AML-193 (cell line): ENCODE results near the gene AZIN2.
"Not testable (repeated sequence)": the region's sequence is repeated elsewhere in the genome, so short reads cannot be mapped to it uniquely, and the experiment has no call there.

Source experiments
- DNase-seq, 2 experiments: peaks; one replicate each; lab custom pipeline; 2025; lab: John Stamatoyannopoulos, UW

AZIN2 gene

DNA sequence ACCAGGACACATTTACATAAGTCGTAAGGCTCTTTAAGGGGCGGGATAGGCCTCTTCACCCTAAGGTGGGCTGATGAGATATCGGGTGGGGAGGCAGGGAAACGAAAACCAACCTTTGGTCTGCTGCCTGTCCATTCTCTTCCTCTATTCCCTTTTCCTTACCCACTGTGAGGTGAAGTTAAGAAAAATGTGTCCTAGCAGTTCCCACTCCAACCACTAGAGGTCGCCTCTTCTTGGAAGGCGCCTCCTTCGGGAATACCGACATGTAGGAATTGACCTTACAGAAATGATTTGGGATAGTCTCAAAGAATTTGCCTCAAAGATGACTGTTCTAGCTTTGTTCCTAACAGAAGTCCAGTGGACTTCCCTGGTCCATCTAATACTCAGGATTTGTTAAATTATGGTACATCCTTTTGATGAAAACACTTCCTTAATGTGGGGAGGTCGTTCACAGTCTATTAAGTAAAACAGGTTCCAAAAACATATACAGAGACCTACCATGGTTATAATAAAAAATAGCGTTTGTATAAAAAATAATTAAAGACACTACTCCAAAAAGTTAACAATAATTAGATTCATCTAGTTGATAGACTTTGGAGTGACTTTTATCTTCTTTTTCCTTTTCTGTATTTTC is 14.1 kb downstream of the AZIN2 start:
- DNase-seq = no peak

GRCh38 chr1:33096363-33097005 is 15.5 kb downstream of the AZIN2 start:
- no peak for DNase-seq

- DNase-seq = no peak
These were observed 16.2 kb downstream of the AZIN2 start for GRCh38 chr1:33097137-33097611.

- no peak for DNase-seq
These were observed 16.8 kb downstream of the AZIN2 start for GRCh38 chr1:33097762-33098161.

DNA sequence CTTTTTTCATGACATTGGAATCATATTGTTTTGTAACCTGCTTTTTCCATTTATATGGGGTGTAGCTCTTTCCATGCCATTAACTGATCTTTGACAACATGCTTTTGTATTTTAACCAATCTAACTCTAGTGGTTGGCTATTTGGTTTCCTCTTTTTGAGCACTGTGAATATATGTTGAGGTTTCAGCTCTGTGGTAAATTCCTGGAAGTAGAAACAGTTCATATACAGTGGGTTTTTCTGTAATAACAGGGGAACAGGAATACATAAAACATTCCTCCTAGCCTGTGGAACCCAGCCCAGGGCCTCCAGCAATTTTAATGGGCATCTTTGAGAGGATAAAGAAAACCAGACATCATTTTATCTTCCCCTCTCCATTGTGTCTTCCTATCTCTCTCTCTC is 17.4 kb downstream of the AZIN2 start:
- DNase-seq = peak; percentile 71 to 77

GRCh38 chr1:33099290-33100118 is 18.6 kb downstream of the AZIN2 start:
- DNase-seq = peak; percentile 99

DNA sequence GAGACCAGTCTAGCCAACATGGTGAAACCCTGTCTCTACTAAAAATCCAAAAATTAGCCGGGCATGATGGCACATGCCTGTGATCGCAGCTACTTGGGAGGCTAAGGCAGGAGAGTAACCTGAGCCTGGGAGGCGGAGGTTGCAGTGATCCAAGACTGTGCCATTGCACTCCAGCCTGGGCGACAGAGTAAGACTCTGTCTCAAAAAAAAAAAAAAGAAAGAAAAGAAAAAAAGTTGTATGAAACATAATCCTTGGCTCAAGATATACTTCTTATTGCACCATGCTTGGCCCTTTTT is 19.1 kb downstream of the AZIN2 start:
- not testable (repeated sequence) for DNase-seq

DNA sequence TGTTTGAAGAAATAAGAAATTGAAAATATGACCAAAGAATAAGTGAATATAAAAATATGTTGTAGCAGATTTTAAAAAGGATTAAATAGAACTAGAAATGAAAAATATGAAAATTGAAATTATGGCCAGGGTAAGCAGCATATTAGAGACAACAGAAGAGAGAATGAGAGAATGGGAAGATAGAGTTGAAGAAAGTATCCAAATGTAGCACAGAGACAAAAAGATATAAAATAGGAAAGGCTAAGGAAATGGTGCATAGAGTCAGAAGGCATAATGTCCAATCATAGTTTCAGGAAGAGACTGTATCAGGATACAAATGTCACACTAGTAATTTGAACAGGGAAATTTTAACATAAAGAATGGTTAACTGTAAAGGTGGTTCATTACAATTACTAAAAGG is 29.5 kb downstream of the AZIN2 start:
- no peak for DNase-seq

- DNase-seq = peak; percentile 44 to 63
These were observed 31.0 kb downstream of the AZIN2 start for GRCh38 chr1:33111965-33112364.

GRCh38 chr1:33117440-33118085 is 36.6 kb downstream of the AZIN2 start:
- DNase-seq = no peak

- no peak for DNase-seq
These were observed 37.3 kb downstream of the AZIN2 start for GRCh38 chr1:33118274-33118673.

DNA sequence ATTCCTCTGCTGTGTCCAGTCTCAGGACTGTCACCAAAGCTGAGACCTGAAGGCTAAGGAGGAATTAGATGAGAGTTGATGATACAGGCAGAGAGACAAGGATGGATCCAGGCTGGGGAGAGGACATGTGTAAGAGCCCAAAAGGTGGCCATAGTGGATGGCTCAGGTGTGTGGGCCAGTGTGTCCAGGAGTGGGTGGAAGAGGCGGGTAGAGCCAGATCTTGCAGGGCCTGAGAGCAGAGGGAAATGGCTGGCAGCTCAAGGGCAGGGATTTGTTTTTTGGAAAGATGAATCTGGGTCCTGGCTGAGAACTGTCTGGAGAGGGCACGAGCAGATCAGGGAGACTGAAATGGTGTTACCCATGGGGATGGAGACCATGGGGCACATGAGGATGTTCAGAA is 38.1 kb downstream of the AZIN2 start:
- DNase-seq = no peak

DNA sequence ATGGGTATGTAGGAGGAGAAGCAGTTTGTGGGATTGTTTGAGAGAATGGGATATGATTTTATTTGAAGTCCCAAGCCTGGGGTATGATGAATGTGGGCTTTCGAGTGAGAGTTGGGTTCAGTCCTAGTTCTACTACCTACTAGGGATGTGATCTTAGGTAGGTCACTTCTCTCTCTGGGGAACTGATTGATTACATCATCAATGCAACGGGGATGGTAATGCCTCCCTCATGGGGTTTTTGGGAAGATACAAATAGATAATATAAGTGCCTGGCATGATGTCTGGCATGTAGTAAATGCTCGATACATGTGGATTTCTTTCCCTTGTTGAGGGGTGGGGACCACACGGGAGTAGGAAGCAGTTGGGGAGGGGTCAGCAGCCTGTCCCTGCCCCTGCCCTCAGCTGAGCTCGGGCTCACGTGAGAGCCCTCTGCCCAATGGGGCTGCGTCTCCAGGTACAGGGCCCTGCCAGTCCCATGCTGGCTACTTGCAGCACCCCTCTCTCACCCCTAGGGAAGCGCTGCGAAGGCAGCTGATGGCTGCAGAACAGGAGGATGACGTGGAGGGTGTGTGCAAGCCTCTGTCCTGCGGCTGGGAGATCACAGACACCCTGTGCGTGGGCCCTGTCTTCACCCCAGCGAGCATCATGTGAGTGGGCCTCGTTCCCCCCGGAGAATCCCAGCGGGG is 38.7 kb downstream of the AZIN2 start:
- no peak for DNase-seq

GRCh38 chr1:33120436-33121231 is 39.7 kb downstream of the AZIN2 start:
- DNase-seq = no peak

- no peak for DNase-seq
These were observed 40.8 kb downstream of the AZIN2 start for GRCh38 chr1:33121728-33122127.

DNA sequence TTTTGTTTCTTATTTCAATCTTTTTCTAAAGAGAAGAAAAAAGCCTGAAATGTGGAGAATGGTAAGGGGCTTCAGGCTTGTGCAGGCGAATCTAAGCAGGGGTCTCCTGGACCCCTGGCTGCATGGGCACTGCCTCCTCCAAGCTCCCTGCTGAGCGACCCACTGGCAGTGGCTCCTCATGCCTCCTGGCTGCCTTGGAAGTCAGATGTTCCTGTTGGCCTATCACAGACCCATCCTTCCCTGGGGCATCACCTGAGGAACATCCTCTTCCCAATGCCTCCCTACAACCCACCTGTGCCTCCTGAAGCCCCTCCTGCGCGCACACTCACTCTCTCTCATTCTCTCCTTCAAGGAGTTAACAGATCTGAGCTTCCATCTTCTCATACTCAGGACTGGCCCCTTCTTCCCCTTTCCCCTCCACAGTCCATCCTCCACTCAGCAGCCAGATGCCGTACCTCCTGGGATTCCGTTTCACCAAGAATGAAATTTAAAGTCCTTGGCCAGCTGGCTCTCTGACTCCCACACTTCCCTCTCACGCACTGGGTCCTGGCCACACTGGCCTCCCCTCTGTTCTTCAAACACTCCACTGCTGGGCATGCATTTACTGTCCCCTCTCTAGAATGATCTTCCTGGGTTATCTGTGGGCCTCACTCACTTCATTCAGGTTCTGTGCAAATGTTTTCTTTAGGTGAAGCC is 41.7 kb downstream of the AZIN2 start:
- DNase-seq = no peak

DNA sequence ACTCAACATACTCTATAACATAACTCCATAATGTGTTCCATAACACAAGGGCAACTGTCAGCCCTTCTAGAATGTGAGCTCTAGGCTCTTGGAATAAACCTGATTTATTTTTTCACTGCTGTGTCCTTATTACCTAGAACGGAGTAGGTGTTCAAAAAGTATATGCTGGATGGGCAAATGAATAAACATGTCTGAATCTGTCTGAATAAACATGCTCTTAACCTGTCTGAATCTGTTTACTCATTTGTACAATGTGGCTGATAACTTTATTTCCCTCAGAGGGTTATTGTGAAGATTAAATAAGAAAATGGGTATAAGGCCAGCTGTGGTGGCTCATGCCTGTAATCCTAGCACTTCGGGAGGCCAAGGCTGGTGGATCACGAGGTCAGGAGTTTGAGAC is 42.3 kb downstream of the AZIN2 start:
- DNase-seq = no peak

- not testable (repeated sequence) for DNase-seq
These were observed 43.7 kb downstream of the AZIN2 start for GRCh38 chr1:33124647-33125046.

- DNase-seq = no peak
These were observed 45.6 kb downstream of the AZIN2 start for GRCh38 chr1:33126411-33127000.
